Natural killer cell treated with Interleukin-12 subunit alpha and Interleukin-12 subunit beta and Interleukin-15 and Interleukin-18, amount 100 ng/mL, for 72 hours (primary cell): ENCODE measurements around the gene NDUFS3. TPM values are rescaled to one million over a fixed set of nuclear protein-coding genes. Genes with fewer than 3 reads are reported as not detected.

Experiments
- ATAC-seq, 2 donors: fragments of 150-1000 bp; cut with Tn5 transposase in 1 of 2; sonication (Bioruptor Pico), chemical (Tn5 transposase) in 1 of 2; 2 replicates each; pipeline ENCODE4 v1.10.0; 2021
- DNase-seq: peaks from one replicate; pipeline ENCODE4 v3.0.0; 2022; ENCODE audit warnings: low spot score
- H3K27ac Mint-ChIP-seq, 2 donors: 1 replicate in 1 of 2; 2 replicates in 1 of 2; pipeline ENCODE4 v1.8.0; 2022; ENCODE audit warnings: mixed read lengths in 2 of 2, mild to moderate bottlenecking in 1 of 2, moderate library complexity in 1 of 2
- H3K27me3 Mint-ChIP-seq, 2 donors: 1 replicate in 1 of 2; 2 replicates in 1 of 2; pipeline ENCODE4 v1.8.0; 2022; ENCODE audit warnings: mixed read lengths in 2 of 2
- H3K36me3 Mint-ChIP-seq: one replicate; pipeline ENCODE4 v1.8.0; 2022; ENCODE audit warnings: mixed read lengths
- H3K4me1 Mint-ChIP-seq, 2 donors: 1 replicate in 1 of 2; 2 replicates in 1 of 2; pipeline ENCODE4 v1.8.0; 2022; ENCODE audit warnings: low read depth in 2 of 2, mixed read lengths in 2 of 2, mild to moderate bottlenecking in 1 of 2
- H3K4me3 Mint-ChIP-seq: one replicate; pipeline ENCODE4 v1.8.0; 2022; ENCODE audit warnings: mixed read lengths
- H3K9me3 Mint-ChIP-seq: 2 replicates; pipeline ENCODE4 v1.8.0; 2022; ENCODE audit warnings: mixed read lengths
- total RNA-seq, 2 donors: library from RNA; stranded (reverse); gene quantifications; one replicate each; pipeline ENCODE4 v1.2.3, GENCODE V29; 2022

NDUFS3 gene
- total RNA-seq, 2 donors from 2014 or later = 101 to 145 TPM

GRCh38 chr11:47569646-47570045, 9.2 kb upstream of the NDUFS3 start:
- no peak for ATAC-seq
- Mint-ChIP-seq H3K9me3 (no peaks in the 10 kb centered on the region), H3K4me3 (no peak overlapping the region), H3K27me3 (no peaks in the 10 kb centered on the region), H3K27ac (no peak overlapping the region), H3K4me1 (peaks cover 11 to 13% of the 10 kb centered on the region in 2 donors), H3K36me3 (peaks cover 5% of the 10 kb centered on the region)
- no peak for DNase-seq

- peaks cover 5 to 9% of the 10 kb centered on the region in 2 donors for H3K4me1 Mint-ChIP-seq
- peaks cover 5% of the 10 kb centered on the region for H3K36me3 Mint-ChIP-seq
- no peak overlapping the region for H3K4me3 Mint-ChIP-seq
Measured at GRCh38 chr11:47570651-47571356, 8.1 kb upstream of the NDUFS3 start.

GRCh38 chr11:47571357-47571729, 7.5 kb upstream of the NDUFS3 start:
- Mint-ChIP-seq H3K27me3 (no peaks in the 10 kb centered on the region), H3K4me1 (peaks cover 5 to 9% of the 10 kb centered on the region in 2 donors), H3K9me3 (no peaks in the 10 kb centered on the region), H3K4me3 (no peak overlapping the region), H3K27ac (peak overlapping the region in 1 of 2 donors; percentile 37), H3K36me3 (peaks cover 5% of the 10 kb centered on the region)
- DNase-seq (no peak), ATAC-seq (no peak)

More at GRCh38 chr11:47570651-47571356, 8.1 kb upstream of the NDUFS3 start:
- no peaks in the 10 kb centered on the region for H3K9me3 Mint-ChIP-seq
- H3K27ac Mint-ChIP-seq = peak overlapping the region in 1 of 2 donors; percentile 37
- DNase-seq (no peak), ATAC-seq (no peak)
- no peaks in the 10 kb centered on the region for H3K27me3 Mint-ChIP-seq

- H3K9me3 Mint-ChIP-seq = no peaks in the 10 kb centered on the region
- no peak overlapping the region for H3K27ac Mint-ChIP-seq
- H3K4me1 Mint-ChIP-seq = peaks cover under 1 to 4% of the 10 kb centered on the region in 2 donors
- H3K36me3 Mint-ChIP-seq = peaks cover 5% of the 10 kb centered on the region
- H3K4me3 Mint-ChIP-seq = no peak overlapping the region
- no peak for ATAC-seq
- no peaks in the 10 kb centered on the region for H3K27me3 Mint-ChIP-seq
- DNase-seq = no peak
Measured at GRCh38 chr11:47571895-47572294, 7.0 kb upstream of the NDUFS3 start.

- no peaks in the 10 kb centered on the region for H3K27me3 Mint-ChIP-seq
- no peak overlapping the region for H3K4me3 Mint-ChIP-seq
- H3K4me1 Mint-ChIP-seq = peaks cover 7 to 12% of the 10 kb centered on the region in 2 donors
- H3K9me3 Mint-ChIP-seq = no peaks in the 10 kb centered on the region
- no peak overlapping the region for H3K27ac Mint-ChIP-seq
- no peak for ATAC-seq
- H3K36me3 Mint-ChIP-seq = peaks cover 5% of the 10 kb centered on the region
- DNase-seq = no peak
Measured at GRCh38 chr11:47572715-47573255, 6.1 kb upstream of the NDUFS3 start.

DNA sequence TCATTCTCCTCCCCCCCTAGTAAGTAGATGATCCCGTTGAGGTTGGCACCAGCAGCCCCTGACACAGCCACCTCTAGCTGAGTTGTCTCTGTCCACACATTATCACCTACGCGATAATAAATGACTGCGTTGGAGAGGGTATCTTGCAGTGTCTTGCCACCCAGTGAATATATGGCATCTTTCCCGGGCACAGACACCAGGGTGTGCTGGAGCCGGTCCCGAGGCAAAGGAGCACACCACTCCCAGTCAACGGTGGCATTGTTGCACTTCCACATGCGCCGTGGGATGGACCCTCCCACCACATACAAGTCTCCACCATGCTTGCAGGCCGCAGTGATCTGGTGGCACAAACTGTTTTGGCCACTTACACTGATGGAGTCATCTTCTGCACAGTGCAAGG, 5.6 kb upstream of the NDUFS3 start:
- ATAC-seq = no peak
- Mint-ChIP-seq H3K4me3 (no peak overlapping the region), H3K36me3 (peaks cover 5% of the 10 kb centered on the region), H3K9me3 (no peaks in the 10 kb centered on the region), H3K27me3 (no peaks in the 10 kb centered on the region), H3K4me1 (peaks cover 10 to 13% of the 10 kb centered on the region in 2 donors), H3K27ac (no peak overlapping the region)
- DNase-seq = no peak

- Mint-ChIP-seq H3K27ac (peak overlapping the region; percentile 86 to 89), H3K4me1 (peaks cover 28 to 29% of the 10 kb centered on the region in 2 donors), H3K9me3 (no peaks in the 10 kb centered on the region), H3K4me3 (peak overlapping the region; percentile 94), H3K36me3 (peaks cover 17% of the 10 kb centered on the region), H3K27me3 (no peaks in the 10 kb centered on the region)
- ATAC-seq = no peak
- DNase-seq = peak; percentile 35
Measured at GRCh38 chr11:47577460-47578041, 1.3 kb upstream of the NDUFS3 start.

GRCh38 chr11:47583844-47584243, 5.0 kb downstream of the NDUFS3 start:
- Mint-ChIP-seq H3K4me1 (peaks cover 16 to 19% of the 10 kb centered on the region in 2 donors), H3K36me3 (peaks cover 19% of the 10 kb centered on the region), H3K27ac (no peak overlapping the region), H3K4me3 (no peak overlapping the region), H3K9me3 (no peaks in the 10 kb centered on the region), H3K27me3 (no peaks in the 10 kb centered on the region)
- ATAC-seq = no peak
- DNase-seq = peak; percentile 35

GRCh38 chr11:47586098-47586855, 7.4 kb downstream of the NDUFS3 start, which contains the start of gene FAM180B:
Gene FAM180B (plus strand): TSS chr11:47586678. CDS start chr11:47586769, 91 bp downstream.
- peak; percentile 61 for DNase-seq
- ATAC-seq = peak; percentile 19 to 25
- H3K4me3 Mint-ChIP-seq = no peak within 1 kb of the TSS

GRCh38 chr11:47587039-47587716, 8.3 kb downstream of the NDUFS3 start:
- no peaks in the 10 kb centered on the region for H3K9me3 Mint-ChIP-seq
- H3K27ac Mint-ChIP-seq = no peak overlapping the region
- ATAC-seq = peak; percentile 8 to 10
- peaks cover 10% of the 10 kb centered on the region for H3K36me3 Mint-ChIP-seq
- peaks cover 0 to 13% of the 10 kb centered on the region in 2 donors for H3K4me1 Mint-ChIP-seq
- no peaks in the 10 kb centered on the region for H3K27me3 Mint-ChIP-seq
- no peak overlapping the region for H3K4me3 Mint-ChIP-seq
- DNase-seq = peak; percentile 15

More at GRCh38 chr11:47586098-47586855, 7.4 kb downstream of the NDUFS3 start, which contains the start of gene FAM180B:
- no peak within 1 kb of the TSS for H3K27ac Mint-ChIP-seq
- H3K36me3 Mint-ChIP-seq = peaks cover 10% of the 10 kb centered on the region
- H3K4me1 Mint-ChIP-seq = peaks cover 0 to 11% of the 10 kb centered on the region in 2 donors
- no peaks in the 10 kb centered on the region for H3K9me3 Mint-ChIP-seq
- H3K27me3 Mint-ChIP-seq = no peaks in the 10 kb centered on the region

- Mint-ChIP-seq H3K36me3 (peaks cover 10% of the 10 kb centered on the region), H3K9me3 (no peaks in the 10 kb centered on the region), H3K4me3 (no peak overlapping the region), H3K27me3 (peaks cover 0 to 3% of the 10 kb centered on the region in 2 donors), H3K4me1 (peaks cover 0 to 11% of the 10 kb centered on the region in 2 donors), H3K27ac (no peak overlapping the region)
- DNase-seq (peak; percentile 54), ATAC-seq (no peak)
Measured at GRCh38 chr11:47587723-47588326, 9.0 kb downstream of the NDUFS3 start.

- Mint-ChIP-seq H3K27ac (no peak overlapping the region), H3K36me3 (peaks cover 2% of the 10 kb centered on the region), H3K27me3 (peaks cover 7% of the 10 kb centered on the region in 2 donors), H3K4me1 (peaks cover 0 to 8% of the 10 kb centered on the region in 2 donors), H3K9me3 (no peaks in the 10 kb centered on the region), H3K4me3 (no peak overlapping the region)
- DNase-seq = peak; percentile 25
- ATAC-seq = no peak
Measured at GRCh38 chr11:47589118-47589517, 10.2 kb downstream of the NDUFS3 start.

- peaks cover 10 to 12% of the 10 kb centered on the region in 2 donors for H3K27me3 Mint-ChIP-seq
- no peaks in the 10 kb centered on the region for H3K36me3 Mint-ChIP-seq
- H3K4me1 Mint-ChIP-seq = peaks cover 0 to 10% of the 10 kb centered on the region in 2 donors
- ATAC-seq = no peak
- H3K27ac Mint-ChIP-seq = no peak overlapping the region
- DNase-seq = no peak
- H3K9me3 Mint-ChIP-seq = no peaks in the 10 kb centered on the region
- H3K4me3 Mint-ChIP-seq = no peak overlapping the region
Measured at GRCh38 chr11:47589584-47589976, 10.7 kb downstream of the NDUFS3 start.
